PFSK-1 (cell line): Measurements from ENCODE around the gene KDM2A.

ENCODE experiments used
- POLR2AphosphoS5 ChIP-seq: IDR thresholded peaks from 2 replicates; pipeline ENCODE4 v1.6.1; 2012; ENCODE audit warnings: low read depth, mild to moderate bottlenecking, control low read depth, low read length, moderate library complexity
- TAF1 ChIP-seq: IDR thresholded peaks from 2 replicates; pipeline ENCODE4 v1.6.1; 2012; ENCODE audit warnings: low read length, control low read depth, borderline replicate concordance; ENCODE audit not compliant: insufficient read depth

DNA sequence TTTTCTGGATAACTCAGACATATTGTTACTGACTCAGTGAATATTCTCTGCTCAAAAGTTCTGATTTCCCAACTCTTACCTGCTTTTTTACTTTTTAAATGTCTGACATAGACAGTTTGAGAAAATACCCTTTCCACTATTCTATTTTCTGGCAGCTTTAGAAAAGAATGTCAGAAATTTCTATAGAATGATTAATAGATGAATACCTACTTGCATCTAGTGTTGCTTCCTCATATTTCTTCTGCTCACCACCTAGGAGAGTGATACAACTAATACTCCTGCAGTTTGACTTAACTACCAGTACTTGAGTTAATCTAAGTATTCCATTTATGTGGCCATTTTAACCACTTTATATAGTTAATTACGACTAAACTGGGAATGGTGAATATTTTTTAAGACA lies 55.2 kb downstream of the KDM2A start:
- TF ChIP-seq POLR2AphosphoS5 (no peak), TAF1 (no peak)
